ENCODE measurements around the gene SMAP1.
"Not testable (repeated sequence)": the region's sequence is repeated elsewhere in the genome, so short reads cannot be mapped to it uniquely, and the experiment has no call there.

Gene SMAP1

GRCh38 chr6:70763754-70764510 is 96.2 kb downstream of the SMAP1 start:
- H3K36me3 ChIP-seq (ENCODE audit: control insufficient read depth, insufficient read depth, low read length) = no peaks in the 10 kb centered on the region
- H3K27ac ChIP-seq (ENCODE audit: low read depth, low read length) = no peak overlapping the region
- no peak overlapping the region for H3K4me3 ChIP-seq (ENCODE audit: low read length)
- H3K4me1 ChIP-seq (ENCODE audit: control insufficient read depth, insufficient read depth, low read length) = no peaks in the 10 kb centered on the region
- H3K9ac ChIP-seq (ENCODE audit: low read length) = no peak overlapping the region
- H3K27me3 ChIP-seq (ENCODE audit: control insufficient read depth, insufficient read depth, low read length) = no peaks in the 10 kb centered on the region

- no peaks in the 10 kb centered on the region for H3K36me3 ChIP-seq (ENCODE audit: control insufficient read depth, insufficient read depth, low read length)
- H3K4me3 ChIP-seq (ENCODE audit: low read length) = no peak overlapping the region
- no peak overlapping the region for H3K27ac ChIP-seq (ENCODE audit: low read depth, low read length)
- no peaks in the 10 kb centered on the region for H3K27me3 ChIP-seq (ENCODE audit: control insufficient read depth, insufficient read depth, low read length)
- H3K9ac ChIP-seq (ENCODE audit: low read length) = no peak overlapping the region
- no peaks in the 10 kb centered on the region for H3K4me1 ChIP-seq (ENCODE audit: control insufficient read depth, insufficient read depth, low read length)
Measured at GRCh38 chr6:70764706-70765105, 97.0 kb downstream of the SMAP1 start.

- not testable (repeated sequence) for H3K9ac ChIP-seq (ENCODE audit: low read length); H3K4me3 ChIP-seq (ENCODE audit: low read length); H3K27ac ChIP-seq (ENCODE audit: low read depth, low read length); H3K36me3 ChIP-seq (ENCODE audit: control insufficient read depth, insufficient read depth, low read length); H3K4me1 ChIP-seq (ENCODE audit: control insufficient read depth, insufficient read depth, low read length); H3K27me3 ChIP-seq (ENCODE audit: control insufficient read depth, insufficient read depth, low read length)
Measured at GRCh38 chr6:70771351-70771750, 103.7 kb downstream of the SMAP1 start.

GRCh38 chr6:70779934-70780333 is 112.3 kb downstream of the SMAP1 start:
- Histone ChIP-seq H3K9ac (ENCODE audit: low read length) (no peak overlapping the region), H3K36me3 (ENCODE audit: control insufficient read depth, insufficient read depth, low read length) (no peaks in the 10 kb centered on the region), H3K4me1 (ENCODE audit: control insufficient read depth, insufficient read depth, low read length) (no peaks in the 10 kb centered on the region), H3K27ac (ENCODE audit: low read depth, low read length) (no peak overlapping the region), H3K4me3 (ENCODE audit: low read length) (no peak overlapping the region), H3K27me3 (ENCODE audit: control insufficient read depth, insufficient read depth, low read length) (no peaks in the 10 kb centered on the region)

- no peak overlapping the region for H3K4me3 ChIP-seq (ENCODE audit: low read length)
- H3K27ac ChIP-seq (ENCODE audit: low read depth, low read length) = no peak overlapping the region
- H3K4me1 ChIP-seq (ENCODE audit: control insufficient read depth, insufficient read depth, low read length) = no peaks in the 10 kb centered on the region
- H3K27me3 ChIP-seq (ENCODE audit: control insufficient read depth, insufficient read depth, low read length) = no peaks in the 10 kb centered on the region
- H3K36me3 ChIP-seq (ENCODE audit: control insufficient read depth, insufficient read depth, low read length) = no peaks in the 10 kb centered on the region
- no peak overlapping the region for H3K9ac ChIP-seq (ENCODE audit: low read length)
Measured at GRCh38 chr6:70790483-70791224, 123.0 kb downstream of the SMAP1 start.

GRCh38 chr6:70797625-70798024 is 129.9 kb downstream of the SMAP1 start:
- H3K4me1 ChIP-seq (ENCODE audit: control insufficient read depth, insufficient read depth, low read length) = no peaks in the 10 kb centered on the region
- no peak overlapping the region for H3K27ac ChIP-seq (ENCODE audit: low read depth, low read length)
- H3K36me3 ChIP-seq (ENCODE audit: control insufficient read depth, insufficient read depth, low read length) = no peaks in the 10 kb centered on the region
- H3K9ac ChIP-seq (ENCODE audit: low read length) = no peak overlapping the region
- H3K27me3 ChIP-seq (ENCODE audit: control insufficient read depth, insufficient read depth, low read length) = no peaks in the 10 kb centered on the region
- no peak overlapping the region for H3K4me3 ChIP-seq (ENCODE audit: low read length)

- Histone ChIP-seq H3K36me3 (ENCODE audit: control insufficient read depth, insufficient read depth, low read length) (peaks cover 2% of the 10 kb centered on the region), H3K4me1 (ENCODE audit: control insufficient read depth, insufficient read depth, low read length) (no peaks in the 10 kb centered on the region), H3K4me3 (ENCODE audit: low read length) (no peak overlapping the region), H3K27ac (ENCODE audit: low read depth, low read length) (no peak overlapping the region), H3K27me3 (ENCODE audit: control insufficient read depth, insufficient read depth, low read length) (no peaks in the 10 kb centered on the region), H3K9ac (ENCODE audit: low read length) (no peak overlapping the region)
Measured at GRCh38 chr6:70806086-70806485, 138.4 kb downstream of the SMAP1 start.

- Histone ChIP-seq H3K4me3 (ENCODE audit: low read length) (no peak overlapping the region), H3K27ac (ENCODE audit: low read depth, low read length) (no peak overlapping the region), H3K4me1 (ENCODE audit: control insufficient read depth, insufficient read depth, low read length) (no peaks in the 10 kb centered on the region), H3K36me3 (ENCODE audit: control insufficient read depth, insufficient read depth, low read length) (peaks cover 2% of the 10 kb centered on the region), H3K27me3 (ENCODE audit: control insufficient read depth, insufficient read depth, low read length) (no peaks in the 10 kb centered on the region), H3K9ac (ENCODE audit: low read length) (no peak overlapping the region)
Measured at GRCh38 chr6:70811788-70812187, 144.1 kb downstream of the SMAP1 start.

GRCh38 chr6:70813885-70814284 is 146.2 kb downstream of the SMAP1 start:
- Histone ChIP-seq H3K36me3 (ENCODE audit: control insufficient read depth, insufficient read depth, low read length) (peaks cover 2% of the 10 kb centered on the region), H3K9ac (ENCODE audit: low read length) (no peak overlapping the region), H3K4me1 (ENCODE audit: control insufficient read depth, insufficient read depth, low read length) (no peaks in the 10 kb centered on the region), H3K27ac (ENCODE audit: low read depth, low read length) (no peak overlapping the region), H3K4me3 (ENCODE audit: low read length) (no peak overlapping the region), H3K27me3 (ENCODE audit: control insufficient read depth, insufficient read depth, low read length) (no peaks in the 10 kb centered on the region)

GRCh38 chr6:70819646-70820045 is 152.0 kb downstream of the SMAP1 start:
- no peaks in the 10 kb centered on the region for H3K36me3 ChIP-seq (ENCODE audit: control insufficient read depth, insufficient read depth, low read length)
- no peak overlapping the region for H3K27ac ChIP-seq (ENCODE audit: low read depth, low read length)
- no peak overlapping the region for H3K4me3 ChIP-seq (ENCODE audit: low read length)
- no peaks in the 10 kb centered on the region for H3K27me3 ChIP-seq (ENCODE audit: control insufficient read depth, insufficient read depth, low read length)
- no peak overlapping the region for H3K9ac ChIP-seq (ENCODE audit: low read length)
- no peaks in the 10 kb centered on the region for H3K4me1 ChIP-seq (ENCODE audit: control insufficient read depth, insufficient read depth, low read length)

- no peaks in the 10 kb centered on the region for H3K27me3 ChIP-seq (ENCODE audit: control insufficient read depth, insufficient read depth, low read length)
- no peaks in the 10 kb centered on the region for H3K4me1 ChIP-seq (ENCODE audit: control insufficient read depth, insufficient read depth, low read length)
- H3K36me3 ChIP-seq (ENCODE audit: control insufficient read depth, insufficient read depth, low read length) = no peaks in the 10 kb centered on the region
- no peak overlapping the region for H3K4me3 ChIP-seq (ENCODE audit: low read length)
- H3K9ac ChIP-seq (ENCODE audit: low read length) = no peak overlapping the region
- H3K27ac ChIP-seq (ENCODE audit: low read depth, low read length) = no peak overlapping the region
Measured at GRCh38 chr6:70820778-70821177, 153.1 kb downstream of the SMAP1 start.

GRCh38 chr6:70821751-70822150 is 154.1 kb downstream of the SMAP1 start:
- H3K27ac ChIP-seq (ENCODE audit: low read depth, low read length) = no peak overlapping the region
- H3K36me3 ChIP-seq (ENCODE audit: control insufficient read depth, insufficient read depth, low read length) = no peaks in the 10 kb centered on the region
- no peak overlapping the region for H3K4me3 ChIP-seq (ENCODE audit: low read length)
- H3K9ac ChIP-seq (ENCODE audit: low read length) = no peak overlapping the region
- H3K4me1 ChIP-seq (ENCODE audit: control insufficient read depth, insufficient read depth, low read length) = no peaks in the 10 kb centered on the region
- no peaks in the 10 kb centered on the region for H3K27me3 ChIP-seq (ENCODE audit: control insufficient read depth, insufficient read depth, low read length)

- Histone ChIP-seq H3K4me3 (ENCODE audit: low read length) (no peak overlapping the region), H3K9ac (ENCODE audit: low read length) (no peak overlapping the region), H3K4me1 (ENCODE audit: control insufficient read depth, insufficient read depth, low read length) (no peaks in the 10 kb centered on the region), H3K36me3 (ENCODE audit: control insufficient read depth, insufficient read depth, low read length) (no peaks in the 10 kb centered on the region), H3K27me3 (ENCODE audit: control insufficient read depth, insufficient read depth, low read length) (no peaks in the 10 kb centered on the region), H3K27ac (ENCODE audit: low read depth, low read length) (no peak overlapping the region)
Measured at GRCh38 chr6:70823651-70824050, 156.0 kb downstream of the SMAP1 start.

Measured in rectal smooth muscle tissue (tissue), 1 donor.